Neural cell (in vitro differentiated cells): ENCODE measurements around the gene PLCB1. TPM values are rescaled to one million over a fixed set of nuclear protein-coding genes. Genes with fewer than 3 reads are reported as not detected.

Source experiments
- H2AFZ ChIP-seq: fragments of 200-600, 300-800 bp; sonication (generic), shearing (Covaris generic); 2 replicates; pipeline ENCODE4 v1.6.0; 2014; ENCODE audit warnings: low read depth, mild to moderate bottlenecking, antibody characterized with exemption, low read length, moderate library complexity
- H3F3A ChIP-seq: fragments of 200-600 bp; shearing (Covaris generic); 2 replicates; pipeline ENCODE4 v1.6.1; 2016; ENCODE audit warnings: mild to moderate bottlenecking, moderate library complexity, mixed read lengths, antibody characterized with exemption, low read length; ENCODE audit not compliant: insufficient read depth, poor library complexity, severe bottlenecking
- H3K27ac ChIP-seq: fragments of 200-600, 300-800 bp; sonication (generic), shearing (Covaris generic); 2 replicates; pipeline ENCODE4 v1.5.1; 2014; ENCODE audit warnings: mild to moderate bottlenecking, low read length, moderate library complexity
- H3K27me3 ChIP-seq: fragments of 300-800, 200-600 bp; sonication (generic), shearing (Covaris generic); 2 replicates; pipeline ENCODE4 v1.6.0; 2014; ENCODE audit warnings: mild to moderate bottlenecking, low read depth, low read length, moderate library complexity; ENCODE audit not compliant: insufficient read depth
- H3K36me3 ChIP-seq: fragments of 300-800, 200-600 bp; sonication (generic), shearing (Covaris generic); 2 replicates; pipeline ENCODE4 v1.5.1; 2014; ENCODE audit warnings: mild to moderate bottlenecking, antibody characterized with exemption, low read length, moderate library complexity; ENCODE audit not compliant: insufficient read depth
- H3K4me2 ChIP-seq: fragments of 300-800, 200-600 bp; sonication (generic), shearing (Covaris generic); 2 replicates; pipeline ENCODE4 v1.6.0; 2014; ENCODE audit warnings: mild to moderate bottlenecking, low read length
- H3K4me3 ChIP-seq: fragments of 300-800, 200-600 bp; sonication (generic), shearing (Covaris generic); 2 replicates; pipeline ENCODE4 v1.5.1; 2014; ENCODE audit warnings: mild to moderate bottlenecking, low read length, moderate library complexity
- H3K79me2 ChIP-seq: fragments of 200-600 bp; shearing (Covaris generic); replicated peaks from 2 replicates; pipeline ENCODE4 v1.6.0; 2014; ENCODE audit warnings: mild to moderate bottlenecking, low read length, moderate library complexity; ENCODE audit not compliant: insufficient read depth
- H3K9ac ChIP-seq: fragments of 300-800, 200-600 bp; sonication (generic), shearing (Covaris generic); 2 replicates; pipeline ENCODE4 v1.6.1; 2016; ENCODE audit warnings: mild to moderate bottlenecking, low read length, mixed read lengths
- H3K9me2 ChIP-seq: fragments of 200-600 bp; shearing (Covaris generic); 2 replicates; pipeline ENCODE4 v1.6.1; 2016; ENCODE audit warnings: mild to moderate bottlenecking, low read length, mixed read lengths; ENCODE audit not compliant: insufficient read depth
- H3K9me3 ChIP-seq: fragments of 200-600, 300-800 bp; sonication (generic), shearing (Covaris generic); 2 replicates; pipeline ENCODE4 v1.6.1; 2016; ENCODE audit warnings: mild to moderate bottlenecking, mixed run types, low read length, moderate library complexity, mixed read lengths
- H4K20me1 ChIP-seq: fragments of 200-600 bp; shearing (Covaris generic); 2 replicates; pipeline ENCODE4 v1.6.1; 2016; ENCODE audit warnings: mild to moderate bottlenecking, mixed run types; ENCODE audit not compliant: insufficient read depth
- EP300 ChIP-seq: fragments of 450-650 bp; conservative IDR thresholded peaks from 2 replicates; pipeline ENCODE4 v1.6.1; 2014; ENCODE audit warnings: antibody characterized with exemption, mild to moderate bottlenecking, moderate library complexity; ENCODE audit not compliant: poor library complexity, severe bottlenecking
- EZH2 ChIP-seq: fragments of 200-600, 300-800 bp; shearing (Covaris generic), sonication (generic); IDR thresholded peaks from 2 replicates; pipeline ENCODE4 v1.6.1; 2014; ENCODE audit warnings: antibody characterized with exemption, low read length, borderline replicate concordance, mild to moderate bottlenecking; ENCODE audit not compliant: insufficient read depth, poor library complexity, severe bottlenecking
- MXI1 ChIP-seq: fragments of 450-650 bp; conservative IDR thresholded peaks from 2 replicates; pipeline ENCODE4 v1.6.1; 2014; ENCODE audit warnings: antibody characterized with exemption, mild to moderate bottlenecking; ENCODE audit not compliant: poor library complexity, severe bottlenecking
- POLR2AphosphoS5 ChIP-seq: IDR thresholded peaks from 2 replicates; pipeline ENCODE4 v1.6.1; 2012
- RAD21 ChIP-seq: fragments of 450-650 bp; conservative IDR thresholded peaks from 2 replicates; pipeline ENCODE4 v1.6.1; 2014; ENCODE audit warnings: antibody characterized with exemption, mild to moderate bottlenecking, moderate library complexity
- SMC3 ChIP-seq: fragments of 450-650 bp; conservative IDR thresholded peaks from 2 replicates; pipeline ENCODE4 v1.6.1; 2014; ENCODE audit warnings: antibody characterized with exemption, mild to moderate bottlenecking, moderate library complexity; ENCODE audit not compliant: poor library complexity
- TAF1 ChIP-seq: IDR thresholded peaks from 2 replicates; pipeline ENCODE4 v1.6.1; 2012; ENCODE audit warnings: low read depth
- polyA plus RNA-seq: library from polyadenylated mRNA; depleted of rRNA; stranded (reverse); fragments of >200 nt; gene quantifications from 2 replicates; pipeline ENCODE4 v1.2.3, GENCODE V29; 2014
- TF ChIP-seq, protein P1 (sequence below): fragments of 450-650 bp; IDR thresholded peaks from 2 replicates; pipeline ENCODE4 v1.5.1; 2014; ENCODE audit warnings: antibody characterized with exemption, mild to moderate bottlenecking, moderate library complexity; ENCODE audit not compliant: poor library complexity, severe bottlenecking
- TF ChIP-seq, protein P2 (sequence below): IDR thresholded peaks from 2 replicates; pipeline ENCODE4 v1.6.1; 2012; ENCODE audit warnings: borderline replicate concordance

PLCB1 gene
- polyA plus RNA-seq, 1 donor from 2014 or later, result 11.4 TPM

- Histone ChIP-seq H3K9me3 (no peaks in the 10 kb centered on the region), H3K9me2 (no peaks in the 10 kb centered on the region), H3K27ac (no peak overlapping the region), H3K9ac (no peak overlapping the region), H3K36me3 (no peaks in the 10 kb centered on the region), H3K4me2 (no peak overlapping the region), H3K79me2 (no peaks in the 10 kb centered on the region), H3K4me3 (no peak overlapping the region), H2AFZ (no peak overlapping the region), H3F3A (no peaks in the 10 kb centered on the region), H3K27me3 (no peaks in the 10 kb centered on the region), H4K20me1 (no peaks in the 10 kb centered on the region)
- TF ChIP-seq RAD21 (no peak), SMC3 (no peak), POLR2AphosphoS5 (no peak), MXI1 (no peak), EZH2 (no peak), TAF1 (no peak), EP300 (no peak)
- TF ChIP-seq, protein P1, sequence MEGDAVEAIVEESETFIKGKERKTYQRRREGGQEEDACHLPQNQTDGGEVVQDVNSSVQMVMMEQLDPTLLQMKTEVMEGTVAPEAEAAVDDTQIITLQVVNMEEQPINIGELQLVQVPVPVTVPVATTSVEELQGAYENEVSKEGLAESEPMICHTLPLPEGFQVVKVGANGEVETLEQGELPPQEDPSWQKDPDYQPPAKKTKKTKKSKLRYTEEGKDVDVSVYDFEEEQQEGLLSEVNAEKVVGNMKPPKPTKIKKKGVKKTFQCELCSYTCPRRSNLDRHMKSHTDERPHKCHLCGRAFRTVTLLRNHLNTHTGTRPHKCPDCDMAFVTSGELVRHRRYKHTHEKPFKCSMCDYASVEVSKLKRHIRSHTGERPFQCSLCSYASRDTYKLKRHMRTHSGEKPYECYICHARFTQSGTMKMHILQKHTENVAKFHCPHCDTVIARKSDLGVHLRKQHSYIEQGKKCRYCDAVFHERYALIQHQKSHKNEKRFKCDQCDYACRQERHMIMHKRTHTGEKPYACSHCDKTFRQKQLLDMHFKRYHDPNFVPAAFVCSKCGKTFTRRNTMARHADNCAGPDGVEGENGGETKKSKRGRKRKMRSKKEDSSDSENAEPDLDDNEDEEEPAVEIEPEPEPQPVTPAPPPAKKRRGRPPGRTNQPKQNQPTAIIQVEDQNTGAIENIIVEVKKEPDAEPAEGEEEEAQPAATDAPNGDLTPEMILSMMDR, result no peak
- TF ChIP-seq, protein P2, sequence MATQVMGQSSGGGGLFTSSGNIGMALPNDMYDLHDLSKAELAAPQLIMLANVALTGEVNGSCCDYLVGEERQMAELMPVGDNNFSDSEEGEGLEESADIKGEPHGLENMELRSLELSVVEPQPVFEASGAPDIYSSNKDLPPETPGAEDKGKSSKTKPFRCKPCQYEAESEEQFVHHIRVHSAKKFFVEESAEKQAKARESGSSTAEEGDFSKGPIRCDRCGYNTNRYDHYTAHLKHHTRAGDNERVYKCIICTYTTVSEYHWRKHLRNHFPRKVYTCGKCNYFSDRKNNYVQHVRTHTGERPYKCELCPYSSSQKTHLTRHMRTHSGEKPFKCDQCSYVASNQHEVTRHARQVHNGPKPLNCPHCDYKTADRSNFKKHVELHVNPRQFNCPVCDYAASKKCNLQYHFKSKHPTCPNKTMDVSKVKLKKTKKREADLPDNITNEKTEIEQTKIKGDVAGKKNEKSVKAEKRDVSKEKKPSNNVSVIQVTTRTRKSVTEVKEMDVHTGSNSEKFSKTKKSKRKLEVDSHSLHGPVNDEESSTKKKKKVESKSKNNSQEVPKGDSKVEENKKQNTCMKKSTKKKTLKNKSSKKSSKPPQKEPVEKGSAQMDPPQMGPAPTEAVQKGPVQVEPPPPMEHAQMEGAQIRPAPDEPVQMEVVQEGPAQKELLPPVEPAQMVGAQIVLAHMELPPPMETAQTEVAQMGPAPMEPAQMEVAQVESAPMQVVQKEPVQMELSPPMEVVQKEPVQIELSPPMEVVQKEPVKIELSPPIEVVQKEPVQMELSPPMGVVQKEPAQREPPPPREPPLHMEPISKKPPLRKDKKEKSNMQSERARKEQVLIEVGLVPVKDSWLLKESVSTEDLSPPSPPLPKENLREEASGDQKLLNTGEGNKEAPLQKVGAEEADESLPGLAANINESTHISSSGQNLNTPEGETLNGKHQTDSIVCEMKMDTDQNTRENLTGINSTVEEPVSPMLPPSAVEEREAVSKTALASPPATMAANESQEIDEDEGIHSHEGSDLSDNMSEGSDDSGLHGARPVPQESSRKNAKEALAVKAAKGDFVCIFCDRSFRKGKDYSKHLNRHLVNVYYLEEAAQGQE, result no peak
These were observed 514.0 kb downstream of the PLCB1 start for GRCh38 chr20:8646033-8646441.

DNA sequence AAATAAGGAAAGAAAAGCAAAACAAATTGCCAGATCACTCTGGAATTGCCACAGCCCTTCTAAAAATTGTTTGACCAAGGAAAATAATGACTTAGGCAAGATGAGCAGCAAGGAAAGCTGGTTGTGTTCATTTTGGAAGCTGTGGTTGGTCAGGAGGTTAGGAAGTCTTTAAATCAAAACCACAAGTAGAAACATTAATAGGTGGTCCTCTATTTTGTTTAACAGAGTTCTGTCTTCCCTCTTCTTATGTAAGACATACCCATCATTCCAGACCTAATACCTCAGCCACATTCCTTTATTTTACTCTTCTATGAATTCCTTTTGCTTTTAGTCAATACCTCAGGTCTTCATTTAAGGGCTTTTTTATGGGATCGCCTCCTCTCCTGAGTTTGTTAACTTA, 514.6 kb downstream of the PLCB1 start:
- no peak overlapping the region for H3K9ac ChIP-seq
- H3K36me3 ChIP-seq, result no peaks in the 10 kb centered on the region
- no peaks in the 10 kb centered on the region for H3F3A ChIP-seq
- H3K9me2 ChIP-seq, result no peaks in the 10 kb centered on the region
- H3K4me3 ChIP-seq, result no peak overlapping the region
- no peaks in the 10 kb centered on the region for H4K20me1 ChIP-seq
- H3K9me3 ChIP-seq, result no peaks in the 10 kb centered on the region
- H3K79me2 ChIP-seq, result no peaks in the 10 kb centered on the region
- no peak overlapping the region for H3K4me2 ChIP-seq
- H3K27ac ChIP-seq, result no peak overlapping the region
- TF ChIP-seq, protein P2, result no peak
- TF ChIP-seq TAF1 (no peak), EZH2 (no peak), MXI1 (no peak), EP300 (no peak), RAD21 (no peak), POLR2AphosphoS5 (no peak), SMC3 (no peak)
- TF ChIP-seq, protein P1, result no peak
- no peak overlapping the region for H2AFZ ChIP-seq
- no peaks in the 10 kb centered on the region for H3K27me3 ChIP-seq
